SIG-M5 (cell line): ENCODE results near the gene TRANK1.
A peak's percentile ranks its signal among the peaks of the same experiment; 100 is the strongest.
"Not testable (repeated sequence)": the region's sequence is repeated elsewhere in the genome, so short reads cannot be mapped to it uniquely, and the experiment has no call there.

Experiments
- DNase-seq: peaks from one replicate; lab custom pipeline; 2025; lab: John Stamatoyannopoulos, UW

TRANK1 gene

DNA sequence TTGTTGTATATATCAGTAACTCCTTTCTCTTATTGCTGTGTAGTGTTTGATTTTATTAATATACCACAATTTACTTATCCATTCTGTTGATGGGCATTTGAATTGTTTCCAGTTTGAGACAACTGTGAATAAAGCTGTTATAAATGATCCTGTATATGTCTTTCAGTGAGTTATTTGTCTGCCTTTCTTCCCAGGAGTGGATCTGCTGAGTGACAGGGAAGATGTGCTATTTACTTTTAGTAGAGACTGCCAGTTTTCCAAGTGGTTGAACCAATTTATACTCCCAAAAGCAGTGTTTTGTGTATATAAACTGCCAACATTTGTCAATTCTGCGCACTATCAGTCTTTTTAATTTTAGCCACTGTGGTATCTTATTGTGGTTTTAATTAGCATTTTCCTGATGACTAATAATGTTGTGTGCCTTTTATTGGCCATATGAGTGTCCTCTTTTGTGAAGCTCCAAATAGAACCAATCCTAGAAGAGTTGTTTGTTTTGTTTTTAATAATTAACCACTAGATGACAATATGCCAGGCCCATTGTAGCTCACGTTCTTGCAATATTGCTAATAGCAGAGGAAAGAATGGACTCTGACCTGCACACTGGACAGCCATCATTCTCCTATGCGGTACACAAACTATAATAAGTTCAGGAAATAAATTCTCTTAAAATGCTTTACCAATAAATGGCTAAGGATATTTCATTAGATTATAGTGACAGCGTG, 25.3 kb downstream of the TRANK1 start:
- no peak for DNase-seq

- peak; percentile 30 for DNase-seq
Measured at GRCh38 chr3:36918050-36918449, 26.8 kb downstream of the TRANK1 start.

GRCh38 chr3:36911990-36912804, 32.7 kb downstream of the TRANK1 start:
- DNase-seq = peak; percentile 94

DNA sequence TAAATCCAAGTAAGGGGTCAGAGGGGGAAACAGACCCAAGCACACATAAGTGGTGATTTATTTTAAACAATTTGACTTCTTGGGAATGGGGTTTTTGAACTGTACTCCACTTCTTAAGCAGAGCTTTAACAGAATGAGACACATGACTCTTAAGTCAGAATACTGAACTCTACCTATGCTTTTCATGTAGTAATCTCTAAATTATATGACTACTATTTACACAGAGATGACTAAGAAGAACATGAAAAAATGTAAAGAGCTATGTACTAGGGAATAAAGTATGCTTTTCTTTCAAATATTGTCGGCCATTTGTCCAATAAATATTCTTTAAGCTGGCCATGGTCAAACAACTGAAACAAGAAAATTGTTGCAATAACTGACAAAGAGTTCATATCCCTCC, 35.2 kb downstream of the TRANK1 start:
- no peak for DNase-seq

- DNase-seq = no peak
Measured at GRCh38 chr3:36909181-36909580, 35.7 kb downstream of the TRANK1 start.

- no peak for DNase-seq
Measured at GRCh38 chr3:36908647-36909180, 36.1 kb downstream of the TRANK1 start.

DNA sequence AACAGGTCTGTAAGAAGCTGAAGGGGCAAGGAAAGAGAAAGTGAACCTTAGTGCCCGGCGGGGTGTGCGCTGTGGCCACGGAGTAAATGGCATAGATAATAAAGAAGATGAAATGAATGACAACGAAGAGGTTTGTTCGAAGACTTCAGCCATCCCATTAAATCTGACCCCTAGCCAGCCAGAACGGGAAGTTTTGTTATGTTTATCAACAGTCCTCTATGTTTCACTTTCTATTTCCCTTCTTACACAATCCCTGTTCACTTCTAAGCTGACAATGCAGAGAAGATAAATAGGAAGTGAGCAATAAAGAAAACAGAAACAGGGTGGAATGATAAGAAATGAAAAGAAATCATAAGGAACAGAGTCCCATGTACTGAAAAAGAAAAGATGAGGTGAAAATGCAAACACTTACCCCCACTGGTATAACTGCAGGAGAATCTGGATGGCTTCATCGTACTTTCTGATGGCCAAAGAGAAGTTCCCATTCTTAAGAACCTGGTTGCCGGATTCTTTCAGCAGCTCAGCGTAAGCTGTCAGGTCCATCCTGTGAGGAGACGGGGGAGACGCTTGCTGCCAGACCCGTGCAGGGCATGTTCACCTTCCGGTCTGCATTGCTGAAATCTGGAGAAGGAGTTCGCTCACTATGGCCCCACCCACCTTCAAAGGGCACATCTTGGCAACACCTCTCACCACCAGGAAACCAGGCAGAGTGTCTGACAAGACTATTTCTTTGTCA, 36.8 kb downstream of the TRANK1 start:
- DNase-seq = peak; percentile 60

GRCh38 chr3:36906504-36907149, 38.2 kb downstream of the TRANK1 start:
- DNase-seq = no peak

DNA sequence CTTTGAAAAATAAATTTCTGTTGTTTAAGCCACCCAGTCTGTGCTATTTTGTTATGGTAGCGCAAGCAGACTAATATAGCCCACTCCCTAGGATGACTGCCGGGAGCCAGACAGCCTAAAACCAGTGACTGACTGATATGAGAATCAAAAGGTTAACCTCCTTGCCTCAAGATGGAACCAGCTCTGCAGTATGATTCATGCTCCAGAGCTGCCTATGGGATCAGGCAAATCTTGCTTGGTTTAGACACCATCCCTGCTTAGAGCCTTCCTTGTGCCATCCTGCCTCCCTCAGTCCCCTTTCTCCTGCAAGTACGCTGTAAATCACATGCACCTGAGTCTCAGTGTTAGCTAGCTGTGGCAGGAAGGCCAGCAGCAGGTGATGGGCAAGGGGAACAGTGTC, 39.3 kb downstream of the TRANK1 start:
- no peak for DNase-seq

DNA sequence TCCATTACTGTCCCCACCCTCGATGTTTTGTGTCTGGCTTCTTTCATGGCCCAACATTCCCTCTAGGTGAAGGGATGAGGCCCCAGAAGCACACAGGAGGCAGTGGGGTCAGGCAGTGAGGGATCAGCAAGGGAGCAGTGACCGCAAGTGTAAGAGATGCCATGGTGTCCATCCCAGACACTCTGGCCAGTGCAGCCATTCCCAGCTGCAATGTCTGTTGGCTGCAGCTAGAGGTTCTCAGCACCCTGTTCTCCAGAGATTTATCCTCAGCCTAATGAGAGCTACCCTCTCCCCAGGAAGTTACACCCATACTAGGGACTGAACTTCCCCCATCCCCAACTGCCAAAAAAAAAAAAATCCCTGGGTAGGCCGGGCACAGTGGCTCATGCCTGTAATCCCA, 40.2 kb downstream of the TRANK1 start:
- DNase-seq = no peak

GRCh38 chr3:36904065-36904464, 40.8 kb downstream of the TRANK1 start:
- not testable (repeated sequence) for DNase-seq

DNA sequence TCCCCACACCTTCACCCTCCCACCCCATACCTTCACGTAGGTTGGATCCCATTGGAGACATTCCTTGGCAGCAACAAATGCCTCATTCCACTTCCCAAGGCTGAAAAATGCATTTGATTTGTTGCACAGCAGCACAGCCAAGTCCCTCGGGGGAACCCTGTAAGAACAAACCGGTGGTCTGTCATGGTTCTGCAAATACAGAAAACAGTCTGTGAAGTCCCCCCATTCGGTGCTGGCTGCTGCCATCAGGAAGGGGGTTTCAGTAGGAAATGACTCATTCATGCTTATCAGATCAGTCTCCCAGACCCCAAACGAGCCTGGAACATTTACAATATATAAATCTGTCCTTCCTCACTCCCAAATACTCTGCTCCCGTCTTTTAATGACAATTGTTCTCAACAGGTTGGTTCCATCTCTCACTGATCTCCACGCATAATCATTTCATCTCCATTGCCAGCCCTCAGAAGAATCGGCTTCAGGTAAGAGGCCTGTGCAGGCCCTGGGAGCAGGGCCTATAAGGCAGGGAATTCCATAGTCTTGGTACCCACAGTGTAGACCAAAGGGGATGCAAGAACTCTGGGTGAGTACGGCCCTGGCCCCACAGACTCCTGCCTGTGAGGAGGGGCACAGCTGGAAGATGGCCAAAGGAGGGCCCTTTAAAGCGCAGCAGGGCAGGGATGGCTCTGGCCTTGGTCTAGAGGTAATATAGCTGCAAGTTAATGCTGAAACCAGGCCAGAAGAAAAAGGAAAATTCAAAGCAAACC, 41.6 kb downstream of the TRANK1 start:
- no peak for DNase-seq

- no peak for DNase-seq
Measured at GRCh38 chr3:36901588-36901987, 43.3 kb downstream of the TRANK1 start.

DNA sequence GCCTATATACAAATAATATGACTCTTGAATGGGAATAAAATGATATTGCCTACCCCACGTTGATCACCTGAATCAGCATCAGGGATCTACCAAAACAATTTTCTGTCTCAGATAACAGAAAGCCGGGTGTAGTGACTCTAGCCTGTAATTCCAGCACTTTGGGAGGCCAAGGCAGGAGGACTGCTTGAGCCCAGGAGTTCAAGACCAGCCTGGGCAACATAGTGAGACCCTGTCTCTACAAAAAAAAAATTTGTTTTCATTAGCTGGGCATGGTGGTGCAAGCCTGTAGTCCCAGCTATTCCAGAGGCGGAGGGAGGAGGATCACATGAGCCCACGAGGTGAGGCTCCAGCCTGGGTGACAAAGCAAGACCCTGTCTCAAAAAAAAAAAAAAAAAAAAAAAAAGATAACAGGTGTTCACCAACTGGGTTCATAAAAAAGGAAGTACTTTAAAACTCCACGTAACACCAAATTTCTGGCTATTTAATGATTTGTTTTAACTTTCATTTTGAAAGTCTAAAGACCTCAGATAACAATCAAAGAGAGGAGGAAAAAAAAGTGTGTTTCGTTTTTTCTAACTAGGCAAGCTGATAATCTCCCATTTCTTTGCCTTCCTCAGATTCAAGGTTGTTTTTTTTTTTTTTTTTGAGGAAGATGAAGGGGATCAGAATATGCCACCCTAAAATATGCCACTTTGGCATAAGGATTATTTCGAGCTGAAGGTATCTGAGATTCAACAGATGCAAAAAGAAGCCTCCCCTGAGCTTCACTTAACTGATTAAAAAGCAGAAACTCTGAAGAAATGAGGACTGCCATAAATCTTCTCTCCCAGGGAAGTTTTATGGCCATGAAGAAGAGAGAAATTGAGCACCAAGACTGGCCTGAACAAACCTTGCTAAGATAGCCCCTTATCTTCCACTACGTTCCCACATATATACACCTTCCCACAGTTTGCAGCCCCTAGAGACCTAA, 44.1 kb downstream of the TRANK1 start:
- no peak for DNase-seq

DNA sequence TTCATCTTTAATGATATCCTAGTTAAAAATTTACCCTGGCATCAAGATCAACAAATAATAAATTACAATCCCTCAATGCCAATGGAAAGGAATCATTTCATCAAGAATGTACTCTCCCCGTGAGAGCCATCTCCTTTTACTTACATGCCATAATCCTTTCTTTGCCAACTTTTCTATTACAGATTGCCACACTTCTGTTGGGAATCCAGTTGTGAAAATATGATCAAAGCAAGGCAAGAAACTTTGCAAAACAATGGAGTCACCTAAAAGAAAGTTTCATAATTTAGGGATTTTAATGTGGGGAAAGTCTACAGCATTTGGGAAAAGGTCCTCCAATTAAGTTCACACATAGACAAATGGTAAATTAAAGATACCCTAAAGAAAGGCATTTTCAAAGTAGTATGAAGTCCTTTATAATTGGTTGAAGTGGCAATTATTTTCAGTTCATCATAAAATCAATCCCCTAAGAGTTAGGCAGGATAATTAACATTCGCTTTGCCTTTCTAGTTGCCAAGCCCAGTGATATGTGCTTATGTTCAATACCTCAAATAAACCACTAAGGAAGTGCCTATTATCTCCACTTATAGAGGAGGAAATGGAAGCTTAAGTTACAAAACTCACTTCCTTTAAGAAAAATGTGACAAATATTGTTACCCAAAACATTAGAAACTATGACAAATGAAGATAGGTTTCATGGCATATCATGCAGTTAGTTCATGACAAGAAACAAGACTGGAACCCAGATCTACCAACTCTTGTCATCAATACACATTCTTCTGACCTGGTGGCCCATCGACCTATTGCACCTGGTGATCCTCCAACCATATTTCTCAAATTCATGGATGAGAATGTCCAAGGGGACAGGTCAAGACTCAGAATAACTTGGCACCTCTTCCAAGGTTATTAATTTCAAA, 49.1 kb downstream of the TRANK1 start:
- no peak for DNase-seq

GRCh38 chr3:36894914-36895313, 49.9 kb downstream of the TRANK1 start:
- DNase-seq = peak; percentile 31

GRCh38 chr3:36893826-36894225, 51.0 kb downstream of the TRANK1 start:
- no peak for DNase-seq

- DNase-seq = peak; percentile 54
Measured at GRCh38 chr3:36893137-36893557, 51.7 kb downstream of the TRANK1 start.
